MM.1S (cell line): ENCODE measurements around the gene CRNN.

Source experiments
- CTCF ChIP-seq: fragments of 300-600 bp; sonication (generic); IDR thresholded peaks from 2 replicates; pipeline ENCODE4 v1.5.1; 2016; ENCODE audit warnings: antibody characterized with exemption, low read length, mixed read lengths
- EZH2 ChIP-seq: fragments of 300-600 bp; sonication (generic); optimal IDR thresholded peaks from 2 replicates; pipeline ENCODE3; 2017; ENCODE audit warnings: low read depth, mild to moderate bottlenecking, antibody characterized with exemption, low read length, mixed read lengths
- EZH2phosphoT487 ChIP-seq: fragments of 300-600 bp; sonication (generic); IDR thresholded peaks from 2 replicates; pipeline ENCODE4 v1.6.1; 2018; ENCODE audit warnings: antibody characterized with exemption, low read length

GRCh38 chr1:152451254-152451653, 37.2 kb upstream of the CRNN start:
- TF ChIP-seq CTCF (no peak; the same call in 1 of the 2 replicates), EZH2phosphoT487 (no peak), EZH2 (no peak)
